HUES64 (cell line): ENCODE results near the gene BHMT2.

Experiments
- H3K27ac ChIP-seq: 2 replicates; pipeline ENCODE4 v1.7.0; 2013; ENCODE audit warnings: low read depth, low read length, inconsistent platforms
- H3K27me3 ChIP-seq: 2 replicates; pipeline ENCODE4 v1.6.1; 2013; ENCODE audit warnings: mild to moderate bottlenecking, low read length; ENCODE audit not compliant: insufficient read depth
- H3K36me3 ChIP-seq: 2 replicates; pipeline ENCODE4 v1.6.1; 2013; ENCODE audit warnings: mild to moderate bottlenecking, low read length; ENCODE audit not compliant: insufficient read depth
- H3K4me1 ChIP-seq: 2 replicates; pipeline ENCODE4 v1.6.1; 2013; ENCODE audit warnings: mild to moderate bottlenecking, low read length, moderate library complexity; ENCODE audit not compliant: insufficient read depth
- H3K4me3 ChIP-seq: 2 replicates; pipeline ENCODE4 v1.5.1; 2013; ENCODE audit warnings: mild to moderate bottlenecking, low read length, moderate library complexity
- H3K9ac ChIP-seq: 2 replicates; pipeline ENCODE4 v1.6.1; 2013; ENCODE audit warnings: mild to moderate bottlenecking, low read depth, low read length
- H3K9me3 ChIP-seq: 2 replicates; pipeline ENCODE4 v1.6.1; 2013; ENCODE audit warnings: low read depth, low read length; ENCODE audit not compliant: insufficient read depth
- WGBS: fragments of 150-250, 120-280 bp; methylation state at CpG from one replicate; pipeline ENCODE4 v1.1.7; 2013; ENCODE audit warnings: missing lambda C conversion rate; 5-methylcytosine and 5-hydroxymethylcytosine counted together

Gene BHMT2

DNA sequence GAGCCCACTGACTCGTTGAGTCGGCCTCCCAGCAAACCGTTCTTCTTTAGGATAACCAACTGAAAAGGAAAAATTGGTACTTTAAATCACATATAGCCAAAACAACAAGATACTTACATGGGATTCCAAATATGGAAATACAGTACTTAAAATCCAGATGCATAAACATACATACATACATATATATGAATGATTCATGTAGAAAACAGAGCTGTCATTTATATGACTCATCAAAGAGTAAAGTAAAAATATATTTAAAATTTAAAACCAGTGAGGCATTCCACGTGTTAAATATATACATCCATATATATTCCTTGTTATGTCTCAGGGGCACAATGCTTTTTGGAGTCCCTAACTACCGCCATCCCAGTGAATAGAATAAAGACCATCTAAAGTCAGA, 36.8 kb upstream of the BHMT2 start:
- H3K9ac ChIP-seq, result no peak overlapping the region
- 95% methylated on average over 5 of the region's 5 CpGs for WGBS
- no peaks in the 10 kb centered on the region for H3K36me3 ChIP-seq
- no peak overlapping the region for H3K4me3 ChIP-seq
- no peaks in the 10 kb centered on the region for H3K4me1 ChIP-seq
- H3K27ac ChIP-seq, result no peak overlapping the region
- no peaks in the 10 kb centered on the region for H3K27me3 ChIP-seq
- H3K9me3 ChIP-seq, result no peaks in the 10 kb centered on the region

DNA sequence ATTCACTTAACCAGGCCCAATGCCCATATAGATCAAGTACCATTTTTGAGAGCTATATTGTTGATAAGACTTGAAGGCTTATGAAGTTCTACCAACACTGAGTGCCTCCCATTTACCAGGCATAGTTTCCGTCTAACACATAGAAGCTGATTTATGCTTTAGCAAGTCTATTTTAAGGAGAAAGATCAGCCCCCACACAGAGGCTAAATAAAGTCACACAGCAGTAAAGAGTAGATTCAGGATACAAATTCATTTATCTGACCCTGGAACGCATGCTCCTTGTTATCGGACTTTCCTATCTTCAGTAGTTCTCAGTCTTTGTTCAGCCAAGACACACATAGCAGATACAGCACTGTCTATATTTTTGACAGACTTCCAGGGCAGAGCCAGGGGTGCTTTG, 34.3 kb upstream of the BHMT2 start:
- Histone ChIP-seq H3K4me1 (no peaks in the 10 kb centered on the region), H3K9ac (no peak overlapping the region), H3K4me3 (no peak overlapping the region), H3K27ac (no peak overlapping the region), H3K9me3 (no peaks in the 10 kb centered on the region), H3K27me3 (no peaks in the 10 kb centered on the region), H3K36me3 (no peaks in the 10 kb centered on the region)
- 97% methylated on average over 3 of the region's 3 CpGs for WGBS

GRCh38 chr5:79036769-79037168, 32.8 kb upstream of the BHMT2 start:
- Histone ChIP-seq H3K27ac (no peak overlapping the region), H3K9me3 (no peaks in the 10 kb centered on the region)
- 83% methylated on average over 2 of the region's 2 CpGs for WGBS

DNA sequence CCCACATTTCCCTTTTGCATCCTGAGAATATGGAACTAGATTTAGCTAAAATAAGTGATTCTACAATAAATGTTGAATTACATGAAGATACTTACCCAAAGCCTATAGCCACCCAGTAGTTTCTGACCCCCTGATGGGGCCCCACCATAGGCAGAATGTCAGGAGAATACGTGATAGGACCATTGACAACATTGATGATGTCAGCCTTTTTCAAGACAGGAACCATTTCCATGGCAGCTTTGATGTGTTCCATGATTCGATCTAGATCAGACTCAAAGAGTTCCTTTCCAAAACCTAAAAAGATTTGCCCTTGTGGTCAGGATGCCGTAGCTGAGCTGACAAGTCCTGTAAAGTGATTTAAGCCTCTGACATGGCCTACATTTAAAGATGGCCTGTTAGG, 27.4 kb upstream of the BHMT2 start:
- H3K27me3 ChIP-seq, result no peaks in the 10 kb centered on the region
- no peak overlapping the region for H3K4me3 ChIP-seq
- no peaks in the 10 kb centered on the region for H3K4me1 ChIP-seq
- 94% methylated on average over 3 of the region's 3 CpGs for WGBS
- no peak overlapping the region for H3K27ac ChIP-seq
- no peaks in the 10 kb centered on the region for H3K36me3 ChIP-seq
- H3K9me3 ChIP-seq, result no peaks in the 10 kb centered on the region
- H3K9ac ChIP-seq, result no peak overlapping the region

More at GRCh38 chr5:79036769-79037168, 32.8 kb upstream of the BHMT2 start:
- H3K9ac ChIP-seq, result no peak overlapping the region
- H3K27me3 ChIP-seq, result no peaks in the 10 kb centered on the region
- H3K4me1 ChIP-seq, result no peaks in the 10 kb centered on the region
- H3K4me3 ChIP-seq, result no peak overlapping the region
- H3K36me3 ChIP-seq, result no peaks in the 10 kb centered on the region

DNA sequence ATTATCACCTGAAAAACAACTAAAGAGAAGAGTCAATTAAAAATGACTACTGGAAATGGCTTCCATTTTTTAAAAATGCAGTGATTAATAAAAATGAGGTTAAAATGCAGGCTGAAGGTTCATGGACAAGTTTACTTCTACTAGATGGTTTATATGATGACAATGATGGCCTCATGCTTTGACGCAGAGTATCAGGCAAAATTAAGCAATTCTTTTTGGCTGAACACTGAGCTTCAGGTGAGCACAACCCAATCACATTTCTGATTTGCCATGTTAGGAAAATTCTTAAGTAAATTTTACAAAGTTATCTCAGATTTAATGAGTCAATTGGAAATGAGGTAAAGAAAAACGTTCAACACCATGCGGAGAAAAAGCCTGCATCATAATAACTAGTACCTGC, 22.4 kb upstream of the BHMT2 start:
- H3K36me3 ChIP-seq, result no peaks in the 10 kb centered on the region
- no peak overlapping the region for H3K27ac ChIP-seq
- WGBS, result 90% methylated on average over 3 of the region's 3 CpGs
- H3K27me3 ChIP-seq, result no peaks in the 10 kb centered on the region
- H3K4me1 ChIP-seq, result no peaks in the 10 kb centered on the region
- H3K9me3 ChIP-seq, result no peaks in the 10 kb centered on the region
- no peak overlapping the region for H3K4me3 ChIP-seq
- H3K9ac ChIP-seq, result no peak overlapping the region

- Histone ChIP-seq H3K27me3 (no peaks in the 10 kb centered on the region), H3K27ac (no peak overlapping the region), H3K9ac (no peak overlapping the region), H3K36me3 (no peaks in the 10 kb centered on the region), H3K4me1 (no peaks in the 10 kb centered on the region), H3K9me3 (no peaks in the 10 kb centered on the region), H3K4me3 (no peak overlapping the region)
These were observed 21.1 kb upstream of the BHMT2 start for GRCh38 chr5:79048437-79048836.

DNA sequence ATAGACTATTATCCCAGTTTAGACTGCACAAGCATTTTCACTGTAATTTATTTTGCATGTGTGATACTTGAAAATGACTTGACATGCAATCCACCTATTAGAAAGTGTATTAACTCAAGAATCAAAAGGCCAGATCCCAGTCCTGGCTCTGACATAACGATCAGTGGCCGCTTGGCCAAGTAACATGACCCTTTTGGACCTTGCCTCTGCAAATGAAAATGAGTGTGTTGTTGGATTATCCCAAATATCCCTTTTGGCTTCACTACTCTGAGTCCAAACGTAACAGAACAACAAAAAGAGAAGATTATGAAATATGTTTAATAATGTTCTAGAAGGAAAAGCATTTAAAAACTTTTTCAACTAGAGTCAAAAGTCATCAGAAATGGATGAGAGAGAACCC, 19.1 kb upstream of the BHMT2 start:
- Histone ChIP-seq H3K9ac (no peak overlapping the region), H3K9me3 (no peaks in the 10 kb centered on the region), H3K27ac (no peak overlapping the region), H3K4me3 (no peak overlapping the region), H3K36me3 (no peaks in the 10 kb centered on the region), H3K27me3 (no peaks in the 10 kb centered on the region), H3K4me1 (no peaks in the 10 kb centered on the region)
- WGBS, result 89% methylated on average over 2 of the region's 3 CpGs

DNA sequence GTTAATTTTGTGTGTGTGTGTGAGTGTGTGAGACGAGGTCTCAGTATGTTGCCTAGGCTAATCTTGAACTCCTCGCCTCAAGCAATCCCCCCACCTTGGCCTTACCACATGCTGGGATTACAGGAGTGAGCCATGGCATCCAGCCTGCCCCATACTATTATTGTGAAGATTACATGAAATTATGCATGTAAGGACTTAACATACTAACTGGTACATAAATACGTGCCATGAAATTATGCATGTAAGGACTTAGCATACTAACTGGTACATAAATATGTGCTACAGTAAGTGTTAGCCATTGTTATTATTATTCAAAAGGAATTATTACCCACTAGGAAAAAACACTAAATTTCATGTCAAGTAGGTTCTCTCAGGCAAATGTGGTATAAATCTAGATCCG, 16.2 kb upstream of the BHMT2 start:
- Histone ChIP-seq H3K4me1 (no peaks in the 10 kb centered on the region), H3K9me3 (no peaks in the 10 kb centered on the region), H3K36me3 (no peaks in the 10 kb centered on the region), H3K9ac (no peak overlapping the region), H3K27me3 (no peaks in the 10 kb centered on the region), H3K27ac (no peak overlapping the region), H3K4me3 (no peak overlapping the region)
- WGBS, result 93% methylated on average over 1 of the region's 4 CpGs

DNA sequence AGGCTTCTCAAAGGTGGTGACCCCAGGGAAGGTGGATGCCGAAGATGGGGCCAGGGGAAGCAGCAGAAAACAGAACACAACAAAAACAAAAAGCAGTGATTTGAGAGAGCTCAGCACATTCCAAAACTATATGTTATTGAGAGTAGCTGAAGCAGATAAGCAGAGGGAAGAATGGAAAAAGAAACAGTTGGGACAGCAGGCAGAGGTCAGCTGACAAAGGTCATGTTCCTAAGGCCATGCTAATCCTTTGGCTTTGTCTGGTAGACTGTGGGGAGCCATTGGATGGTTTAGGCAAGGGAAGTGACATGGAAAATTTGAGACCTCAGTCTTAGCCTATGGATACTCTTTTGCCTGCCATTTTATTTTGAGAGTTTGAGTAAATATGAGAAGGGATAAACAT, 14.6 kb upstream of the BHMT2 start:
- H3K4me1 ChIP-seq, result no peaks in the 10 kb centered on the region
- H3K27me3 ChIP-seq, result no peaks in the 10 kb centered on the region
- WGBS, result 100% methylated on average over 1 of the region's 1 CpG

GRCh38 chr5:79056847-79057246, 12.7 kb upstream of the BHMT2 start:
- no peak overlapping the region for H3K4me3 ChIP-seq
- H3K4me1 ChIP-seq, result no peaks in the 10 kb centered on the region
- H3K27me3 ChIP-seq, result no peaks in the 10 kb centered on the region
- no peak overlapping the region for H3K9ac ChIP-seq
- H3K27ac ChIP-seq, result no peak overlapping the region
- H3K36me3 ChIP-seq, result no peaks in the 10 kb centered on the region
- no peaks in the 10 kb centered on the region for H3K9me3 ChIP-seq

More for the DNA sequence above, 14.6 kb upstream of the BHMT2 start:
- Histone ChIP-seq H3K9ac (no peak overlapping the region), H3K27ac (no peak overlapping the region), H3K36me3 (no peaks in the 10 kb centered on the region), H3K4me3 (no peak overlapping the region), H3K9me3 (no peaks in the 10 kb centered on the region)

- WGBS, result 98% methylated on average over 3 of the region's 4 CpGs
- no peaks in the 10 kb centered on the region for H3K9me3 ChIP-seq
These were observed 9.9 kb upstream of the BHMT2 start for GRCh38 chr5:79059674-79060073.

GRCh38 chr5:79062436-79062835, 7.1 kb upstream of the BHMT2 start:
- no peaks in the 10 kb centered on the region for H3K27me3 ChIP-seq
- no peaks in the 10 kb centered on the region for H3K36me3 ChIP-seq
- H3K27ac ChIP-seq, result no peak overlapping the region
- H3K4me3 ChIP-seq, result no peak overlapping the region
- 94% methylated on average over 3 of the region's 3 CpGs for WGBS
- H3K4me1 ChIP-seq, result no peaks in the 10 kb centered on the region
- no peaks in the 10 kb centered on the region for H3K9me3 ChIP-seq
- H3K9ac ChIP-seq, result no peak overlapping the region

More at GRCh38 chr5:79059674-79060073, 9.9 kb upstream of the BHMT2 start:
- H3K4me1 ChIP-seq, result no peaks in the 10 kb centered on the region
- H3K4me3 ChIP-seq, result no peak overlapping the region
- H3K27ac ChIP-seq, result no peak overlapping the region
- H3K27me3 ChIP-seq, result no peaks in the 10 kb centered on the region
- no peak overlapping the region for H3K9ac ChIP-seq
- H3K36me3 ChIP-seq, result no peaks in the 10 kb centered on the region
